A549 (cell line): Measurements from ENCODE around the gene CPNE7. TPM values are rescaled to one million over a fixed set of nuclear protein-coding genes. Genes with fewer than 3 reads are reported as not detected.

Source experiments
- ATAC-seq, 2 experiments: fragments of 200-7000 bp in 1 of 2; fragments of >200 bp in 1 of 2; cut with Nextera tagmentation in 1 of 2; cut with Tn5 transposase in 1 of 2; 3 replicates each; pipeline versions ENCODE4 v1.8.0 to v1.9.1; 2018 to 2020; ENCODE audit warnings: mild to moderate bottlenecking in 1 of 2, moderate library complexity in 1 of 2
- CTCF ChIA-PET: fragments of 300-600 bp; sonication (Branson Sonifier 250); formaldehyde crosslinking; extraction: SDS; loops from one replicate; lab custom pipeline; 2021; ENCODE audit warnings: antibody characterized with exemption, inconsistent platforms; lab: Yijun Ruan, JAX
- POLR2A ChIA-PET: fragments of 350-600 bp; formaldehyde crosslinking; extraction: SDS; loops from one replicate; lab custom pipeline; 2021; ENCODE audit warnings: antibody characterized with exemption, inconsistent platforms; lab: Yijun Ruan, JAX
- DNase-seq, 2 experiments: peaks; one replicate each; pipeline versions ENCODE4 v3.0.0 to v3.0.0-alpha.2; 2011 to 2016; ENCODE audit warnings: low read depth in 1 of 2, low spot score in 1 of 2
- FAIRE-seq: peaks from 2 replicates; lab custom pipeline; 2011; peaks lifted over from hg19 to GRCh38; lab: Jason Lieb, UNC
- H3K27ac ChIP-seq, 2 experiments: fragments of >200 bp; sonication (Bioruptor Twin); formaldehyde crosslinking; 3 replicates each; pipeline ENCODE4 v1.5.1; 2016 to 2017
- H3K4me1 ChIP-seq: fragments of >200 bp; sonication (Bioruptor Twin); formaldehyde crosslinking; 3 replicates; pipeline ENCODE4 v1.6.1; 2016
- H3K4me2 ChIP-seq: fragments of >200 bp; sonication (Bioruptor Twin); formaldehyde crosslinking; 3 replicates; pipeline ENCODE4 v1.6.1; 2016
- H3K4me3 ChIP-seq: fragments of >200 bp; sonication (Bioruptor Twin); formaldehyde crosslinking; 3 replicates; pipeline ENCODE4 v1.5.1; 2016
- H3K9me3 ChIP-seq: fragments of >200 bp; sonication (Bioruptor Twin); formaldehyde crosslinking; 3 replicates; pipeline ENCODE4 v1.6.1; 2016
- BHLHE40 ChIP-seq: IDR thresholded peaks from 2 replicates; pipeline ENCODE4 v1.6.1; 2012; ENCODE audit warnings: low read depth, low read length, inconsistent platforms
- CBX8 ChIP-seq: fragments of 200-600 bp; sonication (generic); IDR thresholded peaks from 2 replicates; pipeline ENCODE4 v1.6.1; 2016
- CEBPB ChIP-seq, 2 experiments: fragments of >200 bp in 1 of 2; sonication (Bioruptor Twin) in 1 of 2; formaldehyde crosslinking in 1 of 2; IDR thresholded peaks; 2 replicates each; pipeline ENCODE4 v1.6.1; 2012 to 2016
- EHF ChIP-seq: fragments of 250-450 bp; sonication (Bioruptor Pico); IDR thresholded peaks from 2 replicates; pipeline ENCODE4 v1.5.0; 2020; ENCODE audit warnings: mild to moderate bottlenecking
- EHMT2 ChIP-seq: fragments of 200-600 bp; sonication (generic); IDR thresholded peaks from 2 replicates; pipeline ENCODE4 v1.6.1; 2016; ENCODE audit warnings: antibody characterized with exemption, low read depth, mild to moderate bottlenecking, moderate library complexity
- EP300 ChIP-seq, 2 experiments: fragments of >200 bp; sonication (Bioruptor Twin); formaldehyde crosslinking; IDR thresholded peaks; 2 replicates in 1 of 2; 3 replicates in 1 of 2; pipeline ENCODE4 v1.6.1; 2016 to 2017
- FOXS1 ChIP-seq: fragments of 250-450 bp; sonication (Bioruptor Pico); IDR thresholded peaks from 2 replicates; pipeline ENCODE4 v1.5.0; 2020; ENCODE audit warnings: mild to moderate bottlenecking, moderate library complexity
- GATA3 ChIP-seq: IDR thresholded peaks from 2 replicates; pipeline ENCODE4 v1.6.1; 2012; ENCODE audit warnings: borderline replicate concordance
- HEYL ChIP-seq: fragments of 250-450 bp; sonication (Bioruptor Pico); IDR thresholded peaks from 2 replicates; pipeline ENCODE4 v1.8.0; 2021; ENCODE audit warnings: mild to moderate bottlenecking, moderate library complexity
- HOXB13 ChIP-seq: fragments of 250-450 bp; sonication (Bioruptor Pico); IDR thresholded peaks from 2 replicates; pipeline ENCODE4 v1.5.0; 2020; ENCODE audit warnings: low read depth, mild to moderate bottlenecking, moderate library complexity
- JUN ChIP-seq, 2 experiments: fragments of >200 bp; sonication (Bioruptor Twin); formaldehyde crosslinking; IDR thresholded peaks; 2 replicates in 1 of 2; 3 replicates in 1 of 2; pipeline ENCODE4 v1.6.1; 2016 to 2017
- MAFK ChIP-seq: fragments of 450-650 bp; IDR thresholded peaks from 2 replicates; pipeline ENCODE4 v1.6.1; 2014; ENCODE audit not compliant: partially characterized antibody
- MYC ChIP-seq: IDR thresholded peaks from 2 replicates; pipeline ENCODE4 v1.6.1; 2012; ENCODE audit warnings: mild to moderate bottlenecking, inconsistent platforms, low read length, improper control_type of control experiment, borderline replicate concordance
- NFE2L2 ChIP-seq: fragments of 150-350 bp; conservative IDR thresholded peaks from 2 replicates; pipeline ENCODE4 v1.6.1; 2014; ENCODE audit warnings: low read length
- NPAS2 ChIP-seq: fragments of 250-450 bp; sonication (Bioruptor Pico); IDR thresholded peaks from 2 replicates; pipeline ENCODE4 v1.8.0; 2022; ENCODE audit warnings: mild to moderate bottlenecking, moderate library complexity, borderline replicate concordance
- POLR2A ChIP-seq: IDR thresholded peaks from 2 replicates; pipeline ENCODE4 v1.6.1; 2012; ENCODE audit warnings: mild to moderate bottlenecking, low read length
- POLR2AphosphoS2 ChIP-seq: conservative IDR thresholded peaks from 2 replicates; pipeline ENCODE4 v1.6.1; 2012; ENCODE audit warnings: low read length, improper control_type of control experiment, inconsistent platforms
- TFCP2L1 ChIP-seq: fragments of 250-450 bp; sonication (Bioruptor Pico); IDR thresholded peaks from 2 replicates; pipeline ENCODE4 v1.5.0; 2021; ENCODE audit warnings: mild to moderate bottlenecking
- WGBS: methylation state at CpG from one replicate; pipeline ENCODE4 v1.1.6; 2017; ENCODE audit errors: missing lambda C conversion rate; 5-methylcytosine and 5-hydroxymethylcytosine counted together
- polyA plus RNA-seq, 4 experiments: library from polyadenylated mRNA; depleted of rRNA in 3 of 4; stranded (reverse); fragments of >200 nt; fragmentation: RNase III in 1 of 4; extraction: RNeasy Plus Mini Kit Qiagen cat#74134 plus additional on column Dnase treatment in 1 of 4; gene quantifications; 2 replicates in 3 of 4; 3 replicates in 1 of 4; pipeline ENCODE4 v1.2.3, GENCODE V29; 2011 to 2017
- TF ChIP-seq, protein P1 (sequence below): fragments of >200 bp; sonication (Bioruptor Twin); formaldehyde crosslinking; IDR thresholded peaks from 2 replicates; pipeline ENCODE4 v1.6.1; 2016
- TF ChIP-seq, protein P2 (sequence below): fragments of 250-450 bp; sonication (Bioruptor Pico); IDR thresholded peaks from 2 replicates; pipeline ENCODE4 v1.5.0; 2020; ENCODE audit warnings: low read depth, mild to moderate bottlenecking, moderate library complexity
- TF ChIP-seq, protein P3 (sequence below): fragments of 250-450 bp; sonication (Bioruptor Pico); IDR thresholded peaks from 2 replicates; pipeline ENCODE4 v1.5.0; 2021; ENCODE audit warnings: mild to moderate bottlenecking, moderate library complexity, borderline replicate concordance

The CPNE7 gene
- polyA plus RNA-seq, 2 of the 4 experiments (the other 2 are of a cell fraction), result 22.8 to 45.2 TPM

- POLR2A ChIA-PET, result no interaction called here
- no peak for ATAC-seq
- Histone ChIP-seq H3K9me3 (no peaks in the 10 kb centered on the region), H3K4me2 (no peak overlapping the region), H3K4me3 (no peak overlapping the region), H3K27ac (no peak overlapping the region), H3K4me1 (peaks cover 4% of the 10 kb centered on the region; the same call in 1 of the 3 replicates)
- no peak for TF ChIP-seq CEBPB (IDR thresholded peaks at IDR 0.05)
- TF ChIP-seq HOXB13 (CRISPR knock-in tag), result no peak
- no peak for FAIRE-seq
- WGBS, result 91% methylated on average over 13 of the region's 13 CpGs
- no peak for DNase-seq
- CTCF ChIA-PET, result interaction anchor here (0.9 to 1.3 kb wide), 3 partner anchors 10 to 386 kb away, joined by 3 to 5 read pairs (median 3); no protein-coding TSS in a partner anchor
Measured at GRCh38 chr16:89552913-89553312, 22.6 kb upstream of the CPNE7 start.

- TF ChIP-seq NFE2L2 (no peak), NPAS2 (no peak), POLR2A (no peak), FOXS1 (CRISPR knock-in tag) (no peak), GATA3 (no peak), EHF (CRISPR knock-in tag) (no peak), MYC (no peak), EHMT2 (no peak), POLR2AphosphoS2 (no peak), HEYL (CRISPR knock-in tag) (no peak), MAFK (no peak)
- TF ChIP-seq, protein P1, sequence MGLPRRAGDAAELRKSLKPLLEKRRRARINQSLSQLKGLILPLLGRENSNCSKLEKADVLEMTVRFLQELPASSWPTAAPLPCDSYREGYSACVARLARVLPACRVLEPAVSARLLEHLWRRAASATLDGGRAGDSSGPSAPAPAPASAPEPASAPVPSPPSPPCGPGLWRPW, result no peak
- TF ChIP-seq, protein P2, sequence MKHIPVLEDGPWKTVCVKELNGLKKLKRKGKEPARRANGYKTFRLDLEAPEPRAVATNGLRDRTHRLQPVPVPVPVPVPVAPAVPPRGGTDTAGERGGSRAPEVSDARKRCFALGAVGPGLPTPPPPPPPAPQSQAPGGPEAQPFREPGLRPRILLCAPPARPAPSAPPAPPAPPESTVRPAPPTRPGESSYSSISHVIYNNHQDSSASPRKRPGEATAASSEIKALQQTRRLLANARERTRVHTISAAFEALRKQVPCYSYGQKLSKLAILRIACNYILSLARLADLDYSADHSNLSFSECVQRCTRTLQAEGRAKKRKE (CRISPR knock-in tag), result no peak
- Histone ChIP-seq H3K4me3 (no peak overlapping the region), H3K9me3 (no peaks in the 10 kb centered on the region), H3K4me1 (peaks cover 8% of the 10 kb centered on the region), H3K4me2 (no peak overlapping the region), H3K27ac (no peak overlapping the region)
- DNase-seq (no peak), ATAC-seq (no peak), FAIRE-seq (no peak)
- WGBS, result 92% methylated on average over 8 of the region's 18 CpGs
- CTCF ChIA-PET, result interaction anchor here (0.9 to 1.2 kb wide), 2 partner anchors 37 to 387 kb away, joined by 3 read pairs; no protein-coding TSS in a partner anchor
- POLR2A ChIA-PET, result no interaction called here
Measured at GRCh38 chr16:89553733-89554132, 21.8 kb upstream of the CPNE7 start.

DNA sequence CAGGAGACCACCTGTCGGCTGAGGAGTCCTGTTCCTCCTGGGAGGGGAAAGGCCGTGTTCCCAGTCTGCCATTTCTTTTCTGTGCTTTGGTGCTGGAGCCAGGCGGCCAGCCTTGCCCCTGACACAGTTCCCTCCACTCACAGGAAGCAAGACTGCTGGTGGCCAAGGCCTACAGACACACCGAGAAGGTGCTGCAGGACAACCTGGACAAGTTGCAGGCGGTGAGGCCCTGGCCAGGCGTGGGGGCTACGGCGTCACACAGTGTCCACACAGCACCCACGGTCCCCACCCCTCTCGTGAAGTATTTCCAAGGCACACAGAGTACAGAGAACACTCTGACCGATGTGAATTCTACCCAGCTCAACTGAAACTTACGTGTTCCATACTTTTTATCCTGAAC is 21.2 kb upstream of the CPNE7 start:
- Histone ChIP-seq H3K9me3 (no peaks in the 10 kb centered on the region), H3K27ac (no peak overlapping the region), H3K4me1 (peaks cover 14% of the 10 kb centered on the region), H3K4me3 (no peak overlapping the region), H3K4me2 (no peak overlapping the region)
- ChIA-PET CTCF (no interaction called here), POLR2A (no interaction called here)
- WGBS, result 94% methylated on average over 12 of the region's 12 CpGs
- no peak for FAIRE-seq
- ATAC-seq, result no peak
- DNase-seq, result no peak
- TF ChIP-seq JUN (IDR thresholded peaks at IDR 0.05) (no peak), GATA3 (no peak), TFCP2L1 (no peak), EP300 (IDR thresholded peaks at IDR 0.05) (no peak), BHLHE40 (no peak), CBX8 (no peak), HEYL (CRISPR knock-in tag) (no peak)
- TF ChIP-seq, protein P3, sequence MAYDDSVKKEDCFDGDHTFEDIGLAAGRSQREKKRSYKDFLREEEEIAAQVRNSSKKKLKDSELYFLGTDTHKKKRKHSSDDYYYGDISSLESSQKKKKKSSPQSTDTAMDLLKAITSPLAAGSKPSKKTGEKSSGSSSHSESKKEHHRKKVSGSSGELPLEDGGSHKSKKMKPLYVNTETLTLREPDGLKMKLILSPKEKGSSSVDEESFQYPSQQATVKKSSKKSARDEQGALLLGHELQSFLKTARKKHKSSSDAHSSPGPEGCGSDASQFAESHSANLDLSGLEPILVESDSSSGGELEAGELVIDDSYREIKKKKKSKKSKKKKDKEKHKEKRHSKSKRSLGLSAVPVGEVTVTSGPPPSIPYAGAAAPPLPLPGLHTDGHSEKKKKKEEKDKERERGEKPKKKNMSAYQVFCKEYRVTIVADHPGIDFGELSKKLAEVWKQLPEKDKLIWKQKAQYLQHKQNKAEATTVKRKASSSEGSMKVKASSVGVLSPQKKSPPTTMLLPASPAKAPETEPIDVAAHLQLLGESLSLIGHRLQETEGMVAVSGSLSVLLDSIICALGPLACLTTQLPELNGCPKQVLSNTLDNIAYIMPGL (CRISPR knock-in tag), result no peak
